SH-SY5Y (cell line): ENCODE measurements around the gene NFIA.

ENCODE experiments used
- GATA2 ChIP-seq: IDR thresholded peaks from 2 replicates; pipeline ENCODE4 v1.6.1; 2011; ENCODE audit warnings: mild to moderate bottlenecking, low read depth, low read length
- GATA3 ChIP-seq: IDR thresholded peaks from 2 replicates; pipeline ENCODE4 v1.6.1; 2011; ENCODE audit warnings: low read depth, mild to moderate bottlenecking, low read length, moderate library complexity

GRCh38 chr1:61330018-61330417 is 247.7 kb downstream of the NFIA start:
- no peak for TF ChIP-seq GATA3
- TF ChIP-seq GATA2: no peak
